IPS-20b (cell line): ENCODE data around the gene MAPK14.
"Not testable (repeated sequence)": the region's sequence is repeated elsewhere in the genome, so short reads cannot be mapped to it uniquely, and the experiment has no call there.

Source experiments
- H3K27ac ChIP-seq: one replicate; pipeline ENCODE4 v1.5.1; 2013; ENCODE audit warnings: low read length
- H3K27me3 ChIP-seq: 2 replicates; pipeline ENCODE4 v1.6.1; 2013; ENCODE audit warnings: mild to moderate bottlenecking, low read length, inconsistent platforms; ENCODE audit not compliant: insufficient read depth
- H3K36me3 ChIP-seq: 2 replicates; pipeline ENCODE4 v1.6.1; 2013; ENCODE audit warnings: low read depth, mild to moderate bottlenecking, inconsistent platforms, low read length, moderate library complexity; ENCODE audit not compliant: insufficient read depth
- H3K4me1 ChIP-seq: 2 replicates; pipeline ENCODE4 v1.6.1; 2013; ENCODE audit warnings: mild to moderate bottlenecking, control low read depth, inconsistent platforms, low read length, moderate library complexity; ENCODE audit not compliant: insufficient read depth
- H3K4me3 ChIP-seq: 2 replicates; pipeline ENCODE4 v1.5.1; 2013; ENCODE audit warnings: mild to moderate bottlenecking, low read length, inconsistent platforms
- H3K9ac ChIP-seq: 2 replicates; pipeline ENCODE4 v1.6.1; 2013; ENCODE audit warnings: low read depth, mild to moderate bottlenecking, inconsistent platforms, low read length, moderate library complexity
- H3K9me3 ChIP-seq: 2 replicates; pipeline ENCODE4 v1.6.1; 2013; ENCODE audit warnings: mild to moderate bottlenecking, low read depth, low read length, inconsistent platforms; ENCODE audit not compliant: insufficient read depth

Gene MAPK14

GRCh38 chr6:36027501-36028087, at the start of gene MAPK14:
Gene MAPK14 (plus strand): TSS chr6:36027808. CDS start chr6:36028158, 350 bp downstream.
- H3K9ac ChIP-seq = peak within 1 kb of the TSS; percentile 91
- H3K4me3 ChIP-seq = peak within 1 kb of the TSS; percentile 94
- no peaks in the 10 kb centered on the region for H3K9me3 ChIP-seq
- peaks cover 13% of the 10 kb centered on the region; the same call in 1 of the 2 replicates for H3K27me3 ChIP-seq
- peaks cover 27% of the 10 kb centered on the region for H3K4me1 ChIP-seq
- no peaks in the 10 kb centered on the region for H3K36me3 ChIP-seq
- peak within 1 kb of the TSS; percentile 14 for H3K27ac ChIP-seq

- H3K36me3 ChIP-seq, H3K27me3 ChIP-seq, H3K9ac ChIP-seq: not testable (repeated sequence)
Observed at GRCh38 chr6:35980126-35980525, 47.5 kb upstream of the MAPK14 start.

GRCh38 chr6:35980991-35981645, 46.5 kb upstream of the MAPK14 start:
- Histone ChIP-seq H3K27ac (no peak overlapping the region), H3K9ac (no peak overlapping the region), H3K27me3 (no peaks in the 10 kb centered on the region), H3K4me3 (no peak overlapping the region), H3K4me1 (peaks cover 3% of the 10 kb centered on the region; the same call in 1 of the 2 replicates), H3K9me3 (no peaks in the 10 kb centered on the region), H3K36me3 (no peaks in the 10 kb centered on the region)

More at GRCh38 chr6:35980126-35980525, 47.5 kb upstream of the MAPK14 start:
- not testable (repeated sequence) for H3K27ac ChIP-seq, H3K4me3 ChIP-seq, H3K9me3 ChIP-seq, H3K4me1 ChIP-seq

GRCh38 chr6:35984701-35985100, 42.9 kb upstream of the MAPK14 start:
- Histone ChIP-seq H3K27ac (no peak overlapping the region), H3K36me3 (no peaks in the 10 kb centered on the region), H3K4me1 (peaks cover 3% of the 10 kb centered on the region; the same call in 1 of the 2 replicates), H3K9me3 (no peaks in the 10 kb centered on the region), H3K27me3 (no peaks in the 10 kb centered on the region), H3K4me3 (no peak overlapping the region), H3K9ac (no peak overlapping the region)

- not testable (repeated sequence) for H3K9me3 ChIP-seq, H3K9ac ChIP-seq, H3K36me3 ChIP-seq, H3K27ac ChIP-seq, H3K4me3 ChIP-seq, H3K27me3 ChIP-seq, H3K4me1 ChIP-seq
Observed at GRCh38 chr6:35988047-35988446, 39.6 kb upstream of the MAPK14 start.

- Histone ChIP-seq H3K36me3 (no peaks in the 10 kb centered on the region), H3K27ac (no peak overlapping the region), H3K9me3 (no peaks in the 10 kb centered on the region), H3K27me3 (no peaks in the 10 kb centered on the region), H3K4me1 (no peaks in the 10 kb centered on the region), H3K4me3 (no peak overlapping the region), H3K9ac (no peak overlapping the region)
Observed at GRCh38 chr6:35993150-35993549, 34.5 kb upstream of the MAPK14 start.

- Histone ChIP-seq H3K4me3 (no peak overlapping the region), H3K36me3 (no peaks in the 10 kb centered on the region), H3K27me3 (no peaks in the 10 kb centered on the region), H3K4me1 (no peaks in the 10 kb centered on the region), H3K9ac (no peak overlapping the region), H3K9me3 (no peaks in the 10 kb centered on the region), H3K27ac (no peak overlapping the region)
Observed at GRCh38 chr6:36000451-36000850, 27.2 kb upstream of the MAPK14 start.

GRCh38 chr6:36015666-36016065, 11.9 kb upstream of the MAPK14 start:
- no peak overlapping the region for H3K27ac ChIP-seq
- H3K9ac ChIP-seq = no peak overlapping the region
- no peaks in the 10 kb centered on the region for H3K36me3 ChIP-seq
- H3K9me3 ChIP-seq = no peaks in the 10 kb centered on the region
- H3K4me1 ChIP-seq = no peaks in the 10 kb centered on the region
- no peak overlapping the region for H3K4me3 ChIP-seq
- H3K27me3 ChIP-seq = no peaks in the 10 kb centered on the region

- no peak overlapping the region for H3K9ac ChIP-seq
- H3K4me1 ChIP-seq = no peaks in the 10 kb centered on the region
- no peaks in the 10 kb centered on the region for H3K36me3 ChIP-seq
- H3K27ac ChIP-seq = no peak overlapping the region
- no peak overlapping the region for H3K4me3 ChIP-seq
- H3K9me3 ChIP-seq = no peaks in the 10 kb centered on the region
- H3K27me3 ChIP-seq = no peaks in the 10 kb centered on the region
Observed at GRCh38 chr6:36018339-36018738, 9.3 kb upstream of the MAPK14 start.

GRCh38 chr6:36019167-36019566, 8.4 kb upstream of the MAPK14 start:
- Histone ChIP-seq H3K9me3 (no peaks in the 10 kb centered on the region), H3K9ac (no peak overlapping the region), H3K4me1 (peaks cover 6% of the 10 kb centered on the region; the same call in 1 of the 2 replicates), H3K27ac (no peak overlapping the region), H3K4me3 (no peak overlapping the region), H3K36me3 (no peaks in the 10 kb centered on the region), H3K27me3 (no peaks in the 10 kb centered on the region)

- Histone ChIP-seq H3K9ac (no peak overlapping the region), H3K9me3 (no peaks in the 10 kb centered on the region), H3K36me3 (no peaks in the 10 kb centered on the region), H3K4me3 (no peak overlapping the region), H3K27ac (no peak overlapping the region), H3K27me3 (peaks cover 7% of the 10 kb centered on the region; the same call in 1 of the 2 replicates), H3K4me1 (peaks cover 13% of the 10 kb centered on the region)
Observed at GRCh38 chr6:36020154-36020553, 7.5 kb upstream of the MAPK14 start.
